Dedifferentiated amniotic fluid mesenchymal stem cell (primary cell): ENCODE data around the gene ASPHD2.
A peak's percentile ranks its signal among the peaks of the same experiment; 100 is the strongest.
"Not testable (repeated sequence)": the region's sequence is repeated elsewhere in the genome, so short reads cannot be mapped to it uniquely, and the experiment has no call there.

Source experiments
- DNase-seq: peaks from one replicate; pipeline ENCODE4 v3.0.0-alpha.2; 2016; ENCODE audit errors: extremely low spot score

ASPHD2 gene

GRCh38 chr22:26416670-26417276 is 12.3 kb upstream of the ASPHD2 start:
- DNase-seq: peak; percentile 42

DNA sequence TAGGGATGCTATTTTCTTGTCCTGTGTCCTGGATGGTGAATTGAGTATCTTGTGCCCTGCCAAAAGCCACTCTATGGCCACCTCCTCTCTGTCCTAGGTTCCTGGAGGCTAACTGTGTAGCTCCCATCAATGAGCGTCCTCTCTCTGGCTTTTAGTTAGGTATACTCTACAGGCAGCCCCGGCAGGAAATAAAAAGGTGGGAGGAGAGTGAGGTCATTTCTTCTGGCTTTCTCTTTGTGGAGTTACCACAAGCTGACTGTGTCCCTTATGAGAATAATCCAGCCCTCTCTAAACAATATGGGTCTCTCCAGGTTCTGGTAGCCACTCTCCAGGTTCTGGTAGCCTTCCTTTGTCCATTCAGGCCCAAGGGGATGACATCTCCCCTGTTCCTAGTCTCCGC is 11.7 kb upstream of the ASPHD2 start:
- no peak for DNase-seq

DNA sequence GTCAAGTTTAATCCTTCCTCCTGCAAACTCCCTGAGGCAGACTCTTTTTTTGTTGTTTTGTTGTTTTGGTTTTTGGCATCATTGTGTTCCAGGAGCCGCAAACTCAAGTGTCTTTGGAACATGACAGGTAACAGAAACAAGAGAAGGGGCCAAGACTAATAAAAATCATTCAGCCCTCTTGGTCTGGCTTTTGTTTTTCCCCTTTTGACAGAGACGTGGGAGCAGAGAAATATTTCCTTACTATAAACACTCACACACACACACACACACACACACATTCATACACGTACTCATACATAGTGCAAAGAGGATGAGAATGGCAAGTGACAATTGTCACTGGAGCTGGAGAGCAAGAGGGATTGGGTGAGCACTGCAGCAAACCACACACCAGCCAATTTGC is 10.4 kb upstream of the ASPHD2 start:
- DNase-seq: no peak

DNA sequence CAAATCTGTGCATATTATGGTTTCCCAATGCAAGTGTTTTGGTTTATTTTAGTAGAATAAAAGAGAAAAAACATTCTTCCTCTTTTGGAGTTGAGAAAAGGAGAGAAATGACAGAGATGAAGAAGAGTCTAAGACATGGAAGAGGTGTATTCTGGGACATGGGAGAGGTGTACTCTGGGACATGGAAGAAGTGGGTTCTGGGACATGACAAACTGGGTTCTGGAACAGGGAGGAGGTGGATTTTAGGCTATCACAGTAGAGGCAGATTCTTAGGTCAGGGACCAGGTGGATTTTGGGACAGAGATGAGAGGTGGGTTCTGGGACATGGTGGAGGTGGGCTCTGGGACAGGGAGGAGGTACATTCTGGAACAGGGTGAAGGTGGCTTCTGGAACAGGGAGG is 2.1 kb upstream of the ASPHD2 start:
- no peak for DNase-seq

GRCh38 chr22:26429458-26430286 is 612 bp downstream of the ASPHD2 start:
- DNase-seq: no peak

- no peak for DNase-seq
These were observed 1.5 kb downstream of the ASPHD2 start for GRCh38 chr22:26430600-26430999.

- DNase-seq: no peak
These were observed 2.4 kb downstream of the ASPHD2 start for GRCh38 chr22:26431261-26431995.

- DNase-seq: no peak
These were observed 3.7 kb downstream of the ASPHD2 start for GRCh38 chr22:26432619-26433311.

GRCh38 chr22:26433805-26434204 is 4.7 kb downstream of the ASPHD2 start:
- no peak for DNase-seq

- DNase-seq: no peak
These were observed 6.5 kb downstream of the ASPHD2 start for GRCh38 chr22:26435327-26436093.

GRCh38 chr22:26436903-26437515 is 7.9 kb downstream of the ASPHD2 start:
- DNase-seq: no peak

DNA sequence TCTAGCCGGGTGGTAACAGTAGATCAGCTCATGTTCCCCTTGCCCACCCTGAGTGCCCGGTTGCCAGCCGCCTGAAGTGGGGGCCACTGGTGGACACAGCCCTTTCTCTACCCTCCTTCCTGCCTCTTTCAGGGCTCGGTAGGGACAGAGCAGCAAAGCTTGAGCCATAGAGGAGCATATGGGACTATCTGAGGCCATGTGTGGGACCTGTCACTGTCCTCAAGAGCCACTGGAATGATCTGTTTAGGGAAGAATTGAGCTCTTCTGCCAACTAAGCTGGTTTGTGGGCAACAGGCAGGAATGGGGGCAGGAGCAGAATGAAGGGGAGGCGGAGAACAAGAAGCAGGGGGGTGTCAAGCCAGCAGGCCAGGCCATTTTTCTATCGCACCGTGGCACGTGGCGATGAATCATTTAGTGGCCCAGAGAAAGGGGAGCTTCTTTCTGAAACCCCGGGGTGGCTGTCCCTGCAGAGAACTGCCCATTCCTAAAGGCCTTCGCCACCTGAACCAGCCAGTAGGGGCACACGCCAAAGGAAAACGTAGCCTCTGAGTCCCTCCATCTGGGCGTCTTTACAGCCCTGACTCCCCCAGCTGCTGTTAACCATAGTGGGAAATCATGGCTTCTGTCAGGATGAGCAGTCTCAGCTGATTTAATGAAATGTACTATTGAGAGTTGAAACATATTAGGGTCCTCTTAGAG is 8.8 kb downstream of the ASPHD2 start:
- DNase-seq: no peak

GRCh38 chr22:26438776-26439175 is 9.7 kb downstream of the ASPHD2 start:
- DNase-seq: not testable (repeated sequence)

DNA sequence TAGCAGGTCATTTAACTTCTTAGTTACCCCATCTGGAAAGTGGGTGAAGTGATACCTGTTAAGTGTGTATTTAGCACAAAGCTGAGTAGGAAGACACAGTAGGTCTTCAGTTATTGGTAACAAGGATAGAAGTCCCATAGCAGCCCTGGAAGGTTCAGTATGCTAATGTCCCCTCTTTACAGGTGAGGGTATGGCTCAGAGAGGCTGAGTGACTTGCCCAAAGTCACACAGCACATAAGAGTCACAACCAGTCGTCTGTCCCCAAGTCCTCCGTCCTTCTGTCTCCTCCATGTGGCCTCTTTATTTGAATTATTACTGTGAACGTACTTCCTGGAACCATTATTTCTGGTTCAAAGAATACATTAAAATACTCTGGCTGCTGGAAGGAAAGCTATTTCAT is 10.5 kb downstream of the ASPHD2 start:
- DNase-seq: no peak

GRCh38 chr22:26442086-26442756 is 13.2 kb downstream of the ASPHD2 start:
- no peak for DNase-seq

DNA sequence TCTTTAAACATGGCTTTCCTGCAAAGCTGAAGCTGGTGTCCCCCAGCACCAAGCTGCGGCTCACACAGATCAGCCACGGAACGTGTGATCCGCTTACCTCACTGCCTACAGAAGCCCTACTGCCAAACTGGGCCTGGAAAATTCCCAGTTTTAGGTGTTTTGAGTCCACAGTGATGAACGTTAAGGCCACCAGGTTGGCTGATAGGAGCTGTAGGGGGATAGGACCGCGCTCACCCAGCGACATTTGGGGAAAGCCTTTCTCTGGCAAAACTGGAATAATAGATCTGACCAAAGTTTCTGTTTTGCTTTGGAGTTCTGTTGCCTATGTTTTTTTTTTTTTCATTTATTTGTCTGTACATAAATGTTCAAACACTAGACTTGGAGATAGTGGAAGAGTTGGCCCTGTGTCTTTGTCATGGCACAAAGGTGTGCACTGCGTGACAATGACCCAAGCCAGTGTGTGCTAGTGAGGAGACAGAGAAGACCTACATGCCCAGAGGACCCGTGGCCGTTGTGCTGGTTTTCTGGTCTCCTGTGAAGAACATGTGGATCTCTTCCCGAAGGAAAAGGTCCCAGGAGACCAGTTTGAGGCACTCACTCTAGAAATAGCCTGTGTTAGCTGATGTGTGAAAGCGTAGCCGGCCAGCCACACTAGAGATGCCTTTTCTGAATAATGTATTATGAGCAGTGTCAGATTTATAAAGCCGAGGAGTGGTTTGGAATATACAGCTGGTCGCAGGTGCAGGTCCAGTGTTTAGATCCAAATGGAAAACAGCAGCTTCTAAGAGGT is 15.0 kb downstream of the ASPHD2 start:
- no peak for DNase-seq

- DNase-seq: no peak
These were observed 15.7 kb downstream of the ASPHD2 start for GRCh38 chr22:26444777-26445176.

DNA sequence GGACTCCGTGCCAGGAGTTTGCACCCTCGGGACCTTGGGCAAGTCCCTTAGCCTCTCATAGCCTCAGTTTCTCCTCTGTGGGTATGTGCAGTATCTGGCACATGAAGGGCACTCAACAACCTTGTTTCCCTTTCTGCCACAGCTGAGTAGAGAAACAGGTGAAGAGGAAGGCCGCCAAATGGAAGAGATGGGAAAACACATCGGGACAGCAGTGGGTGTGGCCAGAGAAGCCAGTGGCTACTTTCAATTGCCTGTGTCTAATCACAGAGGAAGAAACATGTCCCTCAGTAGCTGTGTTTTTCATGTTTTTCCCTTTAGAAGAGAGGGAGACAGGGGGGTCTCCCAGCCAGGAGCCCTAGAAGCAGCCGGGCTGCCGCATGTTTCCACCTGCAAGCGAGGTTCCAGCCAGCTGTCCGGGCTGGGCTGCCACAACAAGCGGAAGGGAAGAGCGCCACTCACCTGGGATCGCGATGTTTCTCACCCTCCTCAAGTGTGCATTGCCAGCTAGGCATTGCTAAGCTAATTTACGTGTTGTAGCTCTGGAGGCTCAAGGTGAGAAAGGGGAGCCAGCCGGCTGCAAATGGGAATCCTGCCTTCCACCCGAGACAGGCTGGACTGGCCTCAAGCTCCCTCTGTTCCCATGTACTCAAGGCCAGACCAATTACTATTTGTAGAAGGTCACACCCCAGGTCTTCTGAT is 16.7 kb downstream of the ASPHD2 start:
- DNase-seq: no peak
